NB4 (cell line): Measurements from ENCODE around the gene ABCG1.

Experiments
- DNase-seq: peaks from one replicate; pipeline ENCODE4 v3.0.0; 2010; ENCODE audit warnings: low read depth
- H3K4me3 ChIP-seq: one replicate; pipeline ENCODE4 v1.5.1; 2011; ENCODE audit warnings: mild to moderate bottlenecking, low read depth, low read length, moderate library complexity
- CTCF ChIP-seq: IDR thresholded peaks from one replicate; pipeline ENCODE4 v1.5.1; 2012; ENCODE audit warnings: low read depth, low read length
- MAX ChIP-seq: IDR thresholded peaks from 2 replicates; pipeline ENCODE4 v1.6.1; 2011; ENCODE audit warnings: low read depth, low read length
- MYC ChIP-seq: IDR thresholded peaks from 2 replicates; pipeline ENCODE4 v1.6.1; 2011; ENCODE audit warnings: low read depth, low read length
- POLR2A ChIP-seq: IDR thresholded peaks from 2 replicates; pipeline ENCODE4 v1.6.1; 2011; ENCODE audit warnings: mild to moderate bottlenecking; ENCODE audit not compliant: insufficient read length; ENCODE audit errors: extremely low read depth

Gene ABCG1

GRCh38 chr21:42336054-42336453 is 117.1 kb downstream of the ABCG1 start:
- no peak overlapping the region for H3K4me3 ChIP-seq
- no peak for DNase-seq
- TF ChIP-seq MYC = no peak
- TF ChIP-seq CTCF = no peak
- TF ChIP-seq POLR2A = no peak
- TF ChIP-seq MAX = no peak

- TF ChIP-seq MAX (no peak), CTCF (no peak), MYC (no peak), POLR2A (no peak)
- no peak overlapping the region for H3K4me3 ChIP-seq
- no peak for DNase-seq
Measured at GRCh38 chr21:42337276-42337675, 118.3 kb downstream of the ABCG1 start.

- H3K4me3 ChIP-seq = no peak overlapping the region
- DNase-seq = peak; percentile 70
- TF ChIP-seq CTCF (peak; percentile 79), MAX (no peak)
Measured at GRCh38 chr21:42337830-42338728, 119.1 kb downstream of the ABCG1 start.

- TF ChIP-seq POLR2A (no peak), MAX (no peak), CTCF (no peak), MYC (no peak)
- DNase-seq = no peak
Measured at GRCh38 chr21:42338729-42339715, 120.1 kb downstream of the ABCG1 start.

GRCh38 chr21:42340187-42341050 is 121.5 kb downstream of the ABCG1 start:
- H3K4me3 ChIP-seq = no peak overlapping the region
- DNase-seq = no peak
- TF ChIP-seq POLR2A (no peak), MYC (no peak), MAX (no peak), CTCF (no peak)

More at GRCh38 chr21:42338729-42339715, 120.1 kb downstream of the ABCG1 start:
- no peak overlapping the region for H3K4me3 ChIP-seq
